ENCODE results near the gene C17orf67. TPM values are rescaled to one million over a fixed set of nuclear protein-coding genes. Genes with fewer than 3 reads are reported as not detected.

Gene C17orf67
- total and polyA plus RNA-seq, 2 experiments from 2014 or later = 1.2 to 1.3 TPM

DNA sequence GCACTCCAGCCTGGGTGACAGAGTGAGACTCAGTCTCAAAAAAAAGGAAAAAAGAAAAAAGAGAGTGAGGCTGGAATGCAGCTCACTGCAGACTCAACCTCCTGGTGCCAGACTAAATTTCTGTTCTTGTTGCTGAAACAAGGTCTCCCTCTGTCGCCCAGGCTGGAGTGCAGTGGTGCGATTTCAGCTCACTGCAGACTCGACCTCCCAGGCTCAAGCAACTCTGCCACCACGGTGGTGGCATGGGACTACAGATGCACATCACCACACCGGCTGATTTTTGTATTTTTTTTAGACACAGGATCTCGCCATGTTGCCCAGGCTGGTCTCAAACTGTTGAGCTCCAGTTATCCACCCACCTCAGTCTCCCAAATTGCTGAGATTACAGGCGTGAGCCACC, 45.6 kb upstream of the C17orf67 start:
- H3K79me2 ChIP-seq (ENCODE audit: insufficient read depth) = no peaks in the 10 kb centered on the region
- H3F3A ChIP-seq (ENCODE audit: insufficient read depth) = no peaks in the 10 kb centered on the region
- no peaks in the 10 kb centered on the region for H3K4me1 ChIP-seq (ENCODE audit: insufficient read depth)
- in situ Hi-C loops (cut with MboI) = no loop called here
- H3K36me3 ChIP-seq (ENCODE audit: low read depth) = no peaks in the 10 kb centered on the region
- H3K9ac ChIP-seq = no peak overlapping the region
- H3K4me2 ChIP-seq (ENCODE audit: unreplicated experiment) = no peak overlapping the region
- no peak for TF ChIP-seq EZH2 (IDR thresholded peaks at IDR 0.05; ENCODE audit: insufficient read depth, poor library complexity, severe bottlenecking)
- no peak for TF ChIP-seq EZH2phosphoT487 (IDR thresholded peaks at IDR 0.05; ENCODE audit: insufficient read depth, low read depth)
- no peak for DNase-seq
- 80 to 82% methylated on average over 7 of the region's 7 CpGs for WGBS, 2 experiments (ENCODE audit: low coverage in 1 of 2, low lambda C conversion rate in 2 of 2, missing lambda C conversion rate in 2 of 2)
- H3K9me2 ChIP-seq (ENCODE audit: insufficient read depth) = no peaks in the 10 kb centered on the region
- no peak overlapping the region for H2AFZ ChIP-seq
- no peak overlapping the region for H3K27ac ChIP-seq
- no peak overlapping the region for H3K4me3 ChIP-seq
- no peaks in the 10 kb centered on the region for H3K9me3 ChIP-seq (ENCODE audit: low read depth)
- H3K27me3 ChIP-seq (replicated peaks; ENCODE audit: insufficient read depth) = no peaks in the 10 kb centered on the region
- H4K20me1 ChIP-seq (ENCODE audit: insufficient read depth) = no peaks in the 10 kb centered on the region

DNA sequence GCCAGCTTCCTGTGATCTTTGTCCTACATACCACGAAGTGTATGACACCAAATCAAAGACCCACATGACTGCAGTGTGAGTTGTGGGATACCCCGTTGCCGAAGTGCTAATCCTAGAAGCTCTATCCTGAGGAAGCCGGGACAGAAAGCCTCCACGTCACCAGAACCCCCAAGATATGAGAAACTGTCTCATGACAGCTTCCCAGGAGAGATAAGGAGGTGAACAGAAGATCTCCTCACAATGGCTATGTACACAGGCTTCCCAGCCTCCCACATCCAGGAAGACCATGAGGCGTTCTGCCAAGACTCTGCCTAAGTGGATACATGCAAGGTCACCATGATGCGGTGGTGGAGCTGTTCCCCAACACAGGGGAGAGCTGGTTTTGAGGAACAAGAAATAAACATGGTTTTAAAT, 43.1 kb upstream of the C17orf67 start:
- no peaks in the 10 kb centered on the region for H3K9me2 ChIP-seq (ENCODE audit: insufficient read depth)
- H3K4me3 ChIP-seq = no peak overlapping the region
- H3K9me3 ChIP-seq (ENCODE audit: low read depth) = no peaks in the 10 kb centered on the region
- no peak overlapping the region for H3K9ac ChIP-seq
- H4K20me1 ChIP-seq (ENCODE audit: insufficient read depth) = no peaks in the 10 kb centered on the region
- TF ChIP-seq EZH2 (IDR thresholded peaks at IDR 0.05; ENCODE audit: insufficient read depth, poor library complexity, severe bottlenecking) = no peak
- H3K4me1 ChIP-seq (ENCODE audit: insufficient read depth) = no peaks in the 10 kb centered on the region
- H3K79me2 ChIP-seq (ENCODE audit: insufficient read depth) = no peaks in the 10 kb centered on the region
- no peak overlapping the region for H2AFZ ChIP-seq
- no peaks in the 10 kb centered on the region for H3F3A ChIP-seq (ENCODE audit: insufficient read depth)
- H3K36me3 ChIP-seq (ENCODE audit: low read depth) = no peaks in the 10 kb centered on the region
- DNase-seq = no peak
- H3K27ac ChIP-seq = no peak overlapping the region
- no peak overlapping the region for H3K4me2 ChIP-seq (ENCODE audit: unreplicated experiment)
- in situ Hi-C loops (cut with MboI) = no loop called here
- 78 to 83% methylated on average over 7 of the region's 7 CpGs for WGBS, 2 experiments (ENCODE audit: low coverage in 1 of 2, low lambda C conversion rate in 2 of 2, missing lambda C conversion rate in 2 of 2)
- no peaks in the 10 kb centered on the region for H3K27me3 ChIP-seq (replicated peaks; ENCODE audit: insufficient read depth)

DNA sequence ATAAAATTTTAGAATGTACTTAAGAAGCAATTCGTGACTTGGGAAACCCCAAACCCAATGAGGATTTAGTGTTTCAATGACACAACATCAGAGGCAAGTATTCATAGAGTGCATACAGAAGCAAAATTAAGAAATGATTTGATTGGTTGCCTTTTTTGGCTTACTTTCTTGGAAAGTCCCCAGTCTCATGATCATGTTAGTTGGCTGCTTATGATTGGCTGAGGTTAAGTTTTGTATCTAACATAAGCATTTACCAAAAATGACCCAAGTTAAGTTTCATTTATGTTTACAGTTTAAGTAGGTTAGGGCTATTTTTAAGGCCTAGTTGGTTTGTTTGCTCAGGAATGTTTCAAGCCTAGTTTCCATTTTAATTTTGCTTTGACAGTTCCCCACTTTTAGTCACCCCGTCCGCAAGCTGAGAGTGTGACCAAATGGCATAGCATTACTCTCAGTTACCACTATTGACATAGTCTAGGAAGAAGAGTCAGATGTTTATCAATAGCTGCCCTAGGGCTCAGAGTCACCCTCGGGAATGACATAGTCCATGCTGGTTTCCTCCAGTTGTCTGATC, 36.4 kb upstream of the C17orf67 start:
- DNase-seq = no peak
- WGBS, 2 experiments (ENCODE audit: low coverage in 1 of 2, low lambda C conversion rate in 2 of 2, missing lambda C conversion rate in 2 of 2) = 86 to 91% methylated on average over 4 of the region's 4 CpGs

DNA sequence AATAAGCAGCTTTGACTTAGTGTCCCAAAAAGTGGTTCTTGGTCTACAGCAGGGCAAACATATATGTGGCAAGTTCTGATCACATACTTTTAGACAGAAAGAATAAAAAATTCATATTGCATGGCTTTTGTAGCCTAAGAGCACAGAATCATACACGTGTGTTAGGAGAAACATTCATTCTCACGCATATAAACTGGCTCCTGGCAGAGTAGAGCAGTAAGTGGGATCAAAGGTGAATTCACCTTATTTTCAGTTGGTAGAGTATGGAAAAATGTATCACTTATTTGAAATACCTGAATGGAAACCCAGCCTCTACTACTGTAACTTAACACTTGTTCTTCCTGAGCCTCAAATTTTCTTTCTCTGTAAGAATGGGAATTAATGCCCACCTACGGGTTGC, 35.0 kb upstream of the C17orf67 start:
- H3K9me2 ChIP-seq (ENCODE audit: insufficient read depth) = no peaks in the 10 kb centered on the region
- 94 to 96% methylated on average over 3 of the region's 3 CpGs for WGBS, 2 experiments (ENCODE audit: low coverage in 1 of 2, low lambda C conversion rate in 2 of 2, missing lambda C conversion rate in 2 of 2)
- no peak overlapping the region for H3K4me2 ChIP-seq (ENCODE audit: unreplicated experiment)
- H3K9ac ChIP-seq = no peak overlapping the region
- H3K79me2 ChIP-seq (ENCODE audit: insufficient read depth) = no peaks in the 10 kb centered on the region
- H2AFZ ChIP-seq = no peak overlapping the region
- no peak for DNase-seq
- peaks cover 6% of the 10 kb centered on the region for H3K4me1 ChIP-seq (ENCODE audit: insufficient read depth)
- peaks cover 22% of the 10 kb centered on the region for H3F3A ChIP-seq (ENCODE audit: insufficient read depth)
- H3K36me3 ChIP-seq (ENCODE audit: low read depth) = no peaks in the 10 kb centered on the region
- H4K20me1 ChIP-seq (ENCODE audit: insufficient read depth) = no peaks in the 10 kb centered on the region
- no peak overlapping the region for H3K27ac ChIP-seq
- H3K9me3 ChIP-seq (ENCODE audit: low read depth) = no peaks in the 10 kb centered on the region
- no peaks in the 10 kb centered on the region for H3K27me3 ChIP-seq (replicated peaks; ENCODE audit: insufficient read depth)
- no peak for TF ChIP-seq EZH2phosphoT487 (IDR thresholded peaks at IDR 0.05; ENCODE audit: insufficient read depth, low read depth)
- no peak for TF ChIP-seq EZH2 (IDR thresholded peaks at IDR 0.05; ENCODE audit: insufficient read depth, poor library complexity, severe bottlenecking)
- in situ Hi-C loops (cut with MboI) = no loop called here
- no peak overlapping the region for H3K4me3 ChIP-seq

More for the DNA sequence above, 36.4 kb upstream of the C17orf67 start:
- no peak overlapping the region for H2AFZ ChIP-seq
- no peak overlapping the region for H3K4me2 ChIP-seq (ENCODE audit: unreplicated experiment)
- H3K9ac ChIP-seq = no peak overlapping the region
- no peaks in the 10 kb centered on the region for H3K36me3 ChIP-seq (ENCODE audit: low read depth)
- H3K27me3 ChIP-seq (replicated peaks; ENCODE audit: insufficient read depth) = no peaks in the 10 kb centered on the region
- TF ChIP-seq EZH2 (IDR thresholded peaks at IDR 0.05; ENCODE audit: insufficient read depth, poor library complexity, severe bottlenecking) = no peak
- no peak for TF ChIP-seq EZH2phosphoT487 (IDR thresholded peaks at IDR 0.05; ENCODE audit: insufficient read depth, low read depth)
- no peaks in the 10 kb centered on the region for H3K79me2 ChIP-seq (ENCODE audit: insufficient read depth)
- in situ Hi-C loops (cut with MboI) = no loop called here
- peaks cover 22% of the 10 kb centered on the region for H3F3A ChIP-seq (ENCODE audit: insufficient read depth)
- H3K4me3 ChIP-seq = no peak overlapping the region
- H4K20me1 ChIP-seq (ENCODE audit: insufficient read depth) = no peaks in the 10 kb centered on the region
- no peaks in the 10 kb centered on the region for H3K9me2 ChIP-seq (ENCODE audit: insufficient read depth)
- peaks cover 6% of the 10 kb centered on the region for H3K4me1 ChIP-seq (ENCODE audit: insufficient read depth)
- H3K27ac ChIP-seq = no peak overlapping the region
- no peaks in the 10 kb centered on the region for H3K9me3 ChIP-seq (ENCODE audit: low read depth)

DNA sequence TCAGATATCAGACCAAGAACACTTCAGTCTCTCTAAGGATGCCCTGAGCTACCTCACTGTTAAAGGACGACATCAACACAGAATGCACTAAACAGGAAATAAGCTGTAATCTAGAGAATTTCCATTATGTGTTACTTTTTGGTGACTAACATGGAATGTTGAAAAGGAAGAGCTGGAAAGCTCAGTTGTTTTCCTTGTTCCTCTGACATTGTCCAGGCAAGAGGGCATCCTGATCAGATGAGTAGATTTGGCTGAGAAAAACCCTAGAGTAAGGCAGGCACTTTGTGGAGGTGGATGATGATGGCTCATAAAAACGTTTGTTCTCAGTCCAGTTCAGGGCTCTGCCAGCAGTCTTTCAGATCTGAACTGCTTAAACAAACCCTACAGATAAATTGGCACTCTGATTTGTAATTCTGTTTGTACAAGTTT, 34.2 kb upstream of the C17orf67 start:
- DNase-seq = peak; percentile 75
- H3K9ac ChIP-seq = no peak overlapping the region
- no peak overlapping the region for H3K4me3 ChIP-seq
- H3K79me2 ChIP-seq (ENCODE audit: insufficient read depth) = no peaks in the 10 kb centered on the region
- no peaks in the 10 kb centered on the region for H3K9me2 ChIP-seq (ENCODE audit: insufficient read depth)
- H3K36me3 ChIP-seq (ENCODE audit: low read depth) = no peaks in the 10 kb centered on the region
- in situ Hi-C loops (cut with MboI) = no loop called here
- H3K27ac ChIP-seq = peak overlapping the region; percentile 53
- H2AFZ ChIP-seq = no peak overlapping the region
- 17% methylated on average over 2 of the region's 2 CpGs for WGBS, 2 experiments (ENCODE audit: low coverage in 1 of 2, low lambda C conversion rate in 2 of 2, missing lambda C conversion rate in 2 of 2)
- H3K4me2 ChIP-seq (ENCODE audit: unreplicated experiment) = no peak overlapping the region
- no peaks in the 10 kb centered on the region for H4K20me1 ChIP-seq (ENCODE audit: insufficient read depth)
- H3K4me1 ChIP-seq (ENCODE audit: insufficient read depth) = peaks cover 6% of the 10 kb centered on the region
- peaks cover 22% of the 10 kb centered on the region for H3F3A ChIP-seq (ENCODE audit: insufficient read depth)
- no peaks in the 10 kb centered on the region for H3K27me3 ChIP-seq (replicated peaks; ENCODE audit: insufficient read depth)
- TF ChIP-seq EZH2phosphoT487 (IDR thresholded peaks at IDR 0.05; ENCODE audit: insufficient read depth, low read depth) (no peak), EZH2 (IDR thresholded peaks at IDR 0.05; ENCODE audit: insufficient read depth, poor library complexity, severe bottlenecking) (no peak)
- no peaks in the 10 kb centered on the region for H3K9me3 ChIP-seq (ENCODE audit: low read depth)
